GM21528 (cell line): ENCODE results near the gene MAP7D1.

Source experiments
- ATAC-seq: cut with Tn5 transposase; IDR thresholded peaks from one replicate; pipeline ENCODE4 v1.9.1; 2021; ENCODE audit warnings: mild to moderate bottlenecking, moderate library complexity; ENCODE audit not compliant: unreplicated experiment, low FRiP score

MAP7D1 gene

DNA sequence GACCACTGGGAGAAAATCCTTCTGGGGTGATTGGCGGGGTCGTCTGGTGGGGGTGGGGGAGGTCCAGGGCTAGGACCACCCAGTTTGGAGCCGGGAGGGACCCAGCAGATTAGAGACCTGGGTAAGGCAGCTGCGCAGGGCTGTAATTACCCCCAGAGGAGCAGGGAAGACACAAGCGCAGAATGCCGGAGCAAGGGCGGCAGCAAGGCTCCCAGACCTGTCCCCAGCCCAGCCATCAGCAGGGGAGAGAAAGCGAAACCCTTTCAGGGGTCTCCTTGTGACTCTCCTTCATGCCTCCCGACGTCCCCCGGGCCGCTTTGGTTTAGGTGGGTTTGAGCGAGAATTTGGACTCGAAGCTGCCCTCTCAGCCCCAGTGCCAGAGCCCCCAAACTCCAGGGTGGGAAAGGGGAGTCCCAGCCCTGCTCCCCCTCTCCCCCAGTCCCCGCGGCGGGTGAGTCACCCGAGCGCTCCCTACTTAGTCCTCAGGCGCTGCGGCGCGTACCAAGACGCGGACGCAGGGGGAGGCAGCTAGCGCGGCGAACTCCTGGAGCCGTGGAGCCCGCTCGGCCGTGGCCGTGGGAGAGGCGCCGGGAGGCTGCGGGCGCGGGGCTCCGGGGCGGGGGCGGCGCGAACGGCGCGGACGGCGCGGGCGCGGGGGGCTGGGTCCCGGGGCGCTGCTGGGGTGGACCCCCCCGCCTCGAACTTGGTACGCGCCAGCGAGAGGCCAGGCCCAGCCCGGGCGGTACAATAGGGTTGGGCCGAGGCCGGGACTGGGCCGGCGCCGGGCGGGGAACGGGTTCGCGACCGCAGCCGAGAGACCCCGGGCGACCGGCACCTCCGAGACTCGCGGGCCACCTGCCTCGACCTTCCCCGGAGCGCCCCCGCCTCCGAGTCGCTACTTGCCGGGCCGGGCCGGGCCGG, at the start of gene MAP7D1:
TSS of gene MAP7D1 (plus strand) at position 753 of the 921 bp plus-strand sequence. CDS start 258 bp downstream, outside the sequence.
- peak; percentile 44 for ATAC-seq

DNA sequence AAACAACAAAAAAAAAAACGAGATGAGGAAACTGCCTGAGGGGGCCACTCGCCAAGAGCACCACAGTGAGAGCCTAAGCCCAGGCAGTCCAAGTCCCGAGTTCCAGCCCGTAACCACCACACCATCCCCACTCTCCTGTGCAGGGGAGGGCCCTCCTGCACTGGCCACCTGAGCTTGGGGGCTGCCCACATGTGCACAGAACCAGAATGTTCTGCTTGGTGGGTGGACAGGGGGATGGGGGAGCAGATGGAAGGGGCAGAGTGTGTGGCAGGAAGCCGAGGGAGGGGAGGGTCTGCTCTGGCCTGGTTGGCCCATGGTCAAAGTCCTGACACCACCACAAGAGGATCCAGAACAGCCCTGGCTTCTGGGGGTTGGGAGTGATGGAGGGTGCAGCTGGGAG, 49.7 kb upstream of the MAP7D1 start:
- no peak for ATAC-seq

DNA sequence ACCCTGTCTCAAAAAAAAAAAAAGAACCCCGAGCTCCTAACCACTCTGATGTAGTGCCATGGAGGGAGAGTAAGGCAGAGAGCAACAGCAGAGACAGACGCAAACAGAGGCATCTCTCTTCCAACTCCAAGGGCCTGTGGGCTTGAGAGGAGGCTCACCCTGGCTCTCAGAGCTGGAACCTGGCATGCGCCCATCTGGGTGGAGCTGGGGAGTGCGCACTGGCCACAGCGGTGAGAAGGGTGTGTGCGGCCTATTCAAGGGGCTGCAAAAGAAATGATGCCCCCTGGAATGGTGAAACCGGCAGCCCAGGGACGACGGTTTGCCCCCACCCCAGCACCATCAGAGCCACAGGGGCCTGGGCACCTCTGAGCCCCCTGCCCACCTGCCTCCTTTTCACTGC, 48.6 kb upstream of the MAP7D1 start:
- ATAC-seq = no peak

DNA sequence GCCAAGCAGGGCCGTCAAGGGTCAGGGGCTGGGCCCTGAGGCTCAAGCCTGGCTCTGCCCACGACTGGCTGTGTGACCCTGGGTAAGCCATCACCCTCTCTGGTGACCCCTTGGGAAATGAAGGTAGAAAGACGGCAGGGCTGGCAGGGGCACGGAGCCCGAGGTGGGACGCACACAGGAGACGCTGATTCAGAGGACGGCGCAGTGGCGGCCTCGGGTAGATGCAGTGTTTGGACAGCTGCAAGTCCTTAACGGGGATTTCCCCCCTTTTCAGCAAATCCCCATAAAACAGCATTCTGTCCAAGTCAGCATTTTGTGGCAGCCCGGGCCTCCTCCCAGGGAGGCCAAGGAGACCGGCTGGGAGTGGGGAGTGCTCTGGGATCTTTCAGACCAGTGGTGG, 47.6 kb upstream of the MAP7D1 start:
- no peak for ATAC-seq

GRCh38 chr1:36109041-36109679, 46.8 kb upstream of the MAP7D1 start:
- no peak for ATAC-seq

- ATAC-seq = no peak
These were observed 44.8 kb upstream of the MAP7D1 start for GRCh38 chr1:36111151-36111550.

DNA sequence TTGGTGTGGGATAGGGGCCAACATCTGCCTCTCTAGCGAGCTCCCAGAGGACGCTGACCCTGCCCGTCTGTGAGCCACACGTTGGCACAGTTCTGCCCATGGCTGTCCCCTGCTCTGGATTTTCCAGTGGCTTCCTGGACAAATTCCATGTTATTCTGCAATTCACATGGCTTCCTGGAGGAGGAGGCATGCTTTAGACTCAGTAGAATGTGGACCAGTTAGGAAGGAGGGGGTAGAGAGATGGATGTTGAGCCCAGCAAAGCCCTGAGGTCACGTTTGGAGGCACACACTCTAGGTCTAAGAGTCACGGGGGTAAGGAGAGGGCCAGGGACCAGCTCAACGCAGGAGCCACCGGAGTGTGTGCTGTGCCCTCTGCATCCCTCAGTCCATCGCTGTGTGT, 43.1 kb upstream of the MAP7D1 start:
- no peak for ATAC-seq

DNA sequence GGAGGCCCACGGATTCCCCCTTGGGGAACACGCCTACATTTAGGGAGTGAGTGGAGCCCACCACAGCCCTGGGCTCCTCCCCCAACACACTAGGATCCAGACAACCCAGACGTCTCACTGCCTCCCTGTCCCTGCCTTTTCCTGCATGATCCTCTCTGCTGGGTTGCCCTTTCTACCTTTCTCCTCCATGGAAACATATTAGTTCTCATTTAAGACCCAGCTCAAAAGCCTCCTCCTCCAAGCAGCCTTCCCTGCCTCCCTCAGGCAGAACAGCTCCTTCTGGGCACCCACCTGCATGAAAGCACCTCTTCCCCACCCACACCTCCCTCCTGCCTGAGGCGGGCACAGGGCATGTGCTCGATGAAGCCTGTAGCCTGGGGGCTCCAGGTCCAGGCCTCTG, 41.6 kb upstream of the MAP7D1 start:
- ATAC-seq = no peak

GRCh38 chr1:36115200-36115669, 40.7 kb upstream of the MAP7D1 start:
- ATAC-seq = no peak

DNA sequence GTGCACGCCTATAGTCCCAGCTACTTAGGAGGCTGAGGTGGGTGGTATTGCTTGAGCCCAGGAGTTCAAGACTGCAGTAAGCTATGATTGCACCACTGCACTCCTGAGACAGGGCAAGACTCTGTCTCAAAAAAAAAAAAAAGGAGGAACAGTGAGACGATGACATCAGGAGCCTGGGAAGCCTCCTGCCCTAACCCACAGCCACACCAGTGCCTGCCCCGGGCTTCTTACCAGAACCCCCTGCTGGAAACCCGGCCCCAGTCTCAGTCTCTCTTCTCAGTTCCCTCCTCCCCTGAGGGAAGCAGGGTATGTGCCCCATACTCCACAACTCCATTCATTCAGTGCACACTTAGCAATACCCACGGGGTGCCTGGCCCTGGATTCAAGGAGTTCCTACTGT, 40.0 kb upstream of the MAP7D1 start:
- ATAC-seq = no peak

DNA sequence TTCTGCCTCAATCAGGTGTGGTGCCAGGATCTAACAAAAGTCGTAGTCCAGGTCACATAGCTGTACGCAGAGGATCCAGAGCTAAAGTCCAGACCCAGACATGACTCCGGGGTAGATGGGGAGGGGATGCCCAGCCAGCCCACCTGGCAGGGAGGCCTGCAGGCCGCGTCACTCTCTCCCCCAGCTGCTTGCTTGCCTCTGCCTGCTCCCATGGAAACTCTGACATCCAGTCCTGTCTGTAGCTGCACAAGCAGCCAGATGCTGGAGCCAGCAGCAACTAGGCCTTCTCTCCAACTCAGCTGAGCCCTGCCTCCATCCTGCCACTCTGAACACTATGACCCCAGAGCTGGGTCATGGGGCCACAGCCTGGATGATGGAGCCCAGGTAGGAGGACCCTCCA, 39.1 kb upstream of the MAP7D1 start:
- no peak for ATAC-seq

DNA sequence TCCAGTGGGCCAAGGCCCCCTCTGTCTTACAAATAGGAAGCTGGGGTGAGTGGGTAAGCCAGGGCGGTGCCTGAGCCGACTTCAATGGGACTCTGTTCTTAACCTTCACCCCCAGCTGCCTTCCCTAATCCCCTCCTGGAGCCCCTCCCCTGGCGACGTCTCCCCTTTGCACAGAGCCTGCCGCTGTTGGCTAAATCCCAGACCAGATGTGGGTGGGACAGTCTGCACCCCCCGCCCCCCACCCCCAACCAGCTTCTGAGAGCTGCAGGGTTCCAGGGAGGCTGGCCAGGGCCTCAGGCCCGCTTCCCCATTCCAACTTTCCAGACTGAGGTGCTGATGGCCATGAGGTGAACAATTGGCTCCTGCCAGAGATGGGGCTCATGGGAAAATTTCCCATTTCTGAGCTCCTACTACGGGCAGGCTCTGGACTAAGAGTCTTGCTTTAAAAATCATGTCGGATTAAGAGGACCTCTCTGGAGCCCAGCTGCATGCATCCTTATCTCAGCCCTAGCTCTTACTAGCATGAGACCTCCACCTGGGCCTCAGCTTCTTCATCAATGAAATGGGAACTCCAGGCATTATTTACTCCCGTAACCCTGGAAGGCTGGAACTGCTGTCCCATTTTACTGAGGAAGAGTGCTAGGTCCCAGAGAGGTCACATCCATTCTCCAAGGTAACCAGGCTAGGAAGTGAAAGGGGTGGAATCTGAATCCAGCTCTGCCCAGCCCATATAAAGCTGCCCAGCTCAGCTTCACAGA, 37.3 kb upstream of the MAP7D1 start:
- ATAC-seq = no peak

DNA sequence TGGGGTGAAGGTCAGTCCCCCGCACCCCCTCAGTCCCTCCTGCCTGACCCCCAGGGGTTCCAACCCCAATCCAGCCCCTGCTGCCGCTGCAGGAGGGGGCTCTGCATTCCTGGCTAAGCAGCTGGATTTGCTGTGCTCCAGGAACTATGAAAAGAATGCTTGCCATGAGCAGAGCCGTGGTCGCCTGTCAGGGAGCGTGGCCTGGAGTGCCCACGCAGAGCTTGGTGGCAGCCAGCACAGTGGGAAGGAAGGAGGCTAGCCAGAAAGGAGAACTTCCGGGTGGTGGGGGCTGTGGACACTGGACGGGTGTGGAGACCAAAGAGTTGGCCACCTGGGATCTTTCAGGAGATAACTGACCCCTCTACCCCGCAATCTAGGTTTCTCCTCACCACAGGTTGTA, 36.5 kb upstream of the MAP7D1 start:
- no peak for ATAC-seq

GRCh38 chr1:36122062-36123030, 33.6 kb upstream of the MAP7D1 start:
- ATAC-seq = no peak

DNA sequence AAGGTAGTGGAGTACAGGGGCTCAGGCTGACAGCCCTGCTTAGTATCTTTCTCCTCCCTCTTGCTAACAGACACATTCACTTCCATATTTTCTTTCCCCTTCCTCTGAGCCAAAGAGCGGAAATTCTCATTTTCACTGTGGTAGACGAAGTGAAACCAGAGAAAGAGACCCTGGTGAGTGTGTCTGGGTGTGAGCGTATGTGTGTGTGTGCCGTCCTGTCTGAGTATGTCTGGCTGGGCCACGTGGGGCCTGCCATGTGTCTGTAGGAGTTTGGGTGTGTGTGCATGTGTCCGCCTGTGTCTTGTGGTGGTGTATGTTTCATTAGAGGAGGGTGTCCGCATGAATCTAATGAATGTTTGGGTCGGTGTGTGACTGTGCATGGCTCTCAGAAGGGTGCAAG, 32.6 kb upstream of the MAP7D1 start:
- ATAC-seq = no peak

- ATAC-seq = no peak
These were observed 31.4 kb upstream of the MAP7D1 start for GRCh38 chr1:36124404-36125128.

DNA sequence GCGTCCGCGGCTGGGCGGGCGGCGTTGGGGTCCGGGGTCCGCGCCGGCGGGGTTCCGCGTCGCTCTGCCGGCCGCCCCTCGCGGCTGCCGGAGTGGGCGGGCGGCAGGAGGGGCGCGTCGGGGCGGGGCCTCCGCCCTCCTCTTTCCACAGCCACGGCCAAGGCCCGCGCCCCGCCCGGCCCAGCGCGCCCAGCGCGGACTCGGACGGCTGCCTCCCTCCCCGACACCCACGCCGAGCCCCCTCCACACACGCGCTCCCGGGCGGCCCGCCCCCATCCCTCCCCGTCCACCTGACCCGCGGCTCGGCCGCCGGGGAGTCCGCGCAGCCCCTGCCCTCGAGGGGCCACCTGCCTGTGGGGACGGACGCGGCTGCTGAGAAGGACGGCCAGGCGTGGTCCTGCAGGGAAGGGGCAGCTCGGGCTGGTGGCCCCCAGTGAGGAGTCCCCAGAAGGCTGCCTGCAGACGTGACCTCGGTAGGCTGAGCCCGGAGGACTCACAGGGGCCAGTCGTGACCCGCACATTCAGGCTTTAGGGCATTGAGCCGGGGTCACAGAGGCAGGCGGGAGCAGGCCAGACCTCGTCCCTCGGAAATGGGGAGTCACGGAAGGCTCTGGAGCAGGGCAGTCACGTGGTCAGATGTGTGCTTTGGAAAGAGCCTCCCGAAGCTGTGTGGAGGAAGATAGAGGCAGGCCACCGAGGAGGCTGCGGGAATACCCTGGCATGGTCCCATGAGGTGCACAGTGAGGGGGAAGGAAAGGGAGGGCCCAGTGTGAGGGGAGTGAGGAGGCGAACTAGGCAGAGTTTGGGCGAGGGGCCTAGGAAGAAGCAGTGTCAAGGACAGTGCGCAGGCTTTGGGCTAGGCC, 30.6 kb upstream of the MAP7D1 start, which contains the start of gene COL8A2:
TSS of gene COL8A2 (minus strand) at position 94 of the 863 bp plus-strand sequence. CDS start 24,980 bp downstream, outside the sequence.
- ATAC-seq = no peak
